GM18526 (cell line): ENCODE data around the gene CNTN4.

Experiments used
- POLR2A ChIP-seq: IDR thresholded peaks from 3 replicates; pipeline ENCODE4 v1.6.1; 2011; ENCODE audit not compliant: insufficient read length; ENCODE audit errors: extremely low read depth

Gene CNTN4

DNA sequence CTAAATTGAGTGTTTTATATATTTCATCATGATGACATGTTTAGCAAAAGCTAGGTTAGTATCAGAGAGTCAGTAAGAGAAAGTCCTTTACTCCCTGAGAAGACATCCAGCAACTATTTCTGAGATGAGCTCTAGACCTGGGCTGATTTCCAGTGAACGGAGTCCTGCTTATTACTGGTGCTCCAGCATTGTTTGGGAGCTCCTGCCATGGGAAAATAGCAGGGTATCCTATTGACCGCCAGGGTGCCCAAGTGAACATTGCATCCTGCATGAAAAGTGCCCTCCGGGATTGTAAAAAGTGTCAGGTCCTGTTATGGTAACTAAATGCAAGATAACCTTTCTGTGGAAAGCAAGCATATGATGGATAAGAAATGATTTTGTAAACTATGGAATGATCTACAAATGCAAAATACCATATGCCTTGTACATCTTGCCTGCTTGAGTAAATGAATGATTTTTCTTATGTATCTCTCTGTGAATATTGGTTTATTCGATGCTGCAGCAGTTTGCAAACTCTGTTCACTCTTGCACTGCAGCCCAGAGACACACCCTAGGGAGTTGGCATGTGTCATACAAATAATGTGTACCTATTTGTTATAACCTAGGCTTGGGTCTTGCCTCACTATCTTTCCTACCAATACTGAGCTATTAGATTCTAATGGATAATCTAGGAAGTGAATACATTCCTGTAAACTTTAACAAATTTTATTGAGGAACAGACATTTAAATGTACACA is 914.8 kb downstream of the CNTN4 start:
- no peak for TF ChIP-seq POLR2A

DNA sequence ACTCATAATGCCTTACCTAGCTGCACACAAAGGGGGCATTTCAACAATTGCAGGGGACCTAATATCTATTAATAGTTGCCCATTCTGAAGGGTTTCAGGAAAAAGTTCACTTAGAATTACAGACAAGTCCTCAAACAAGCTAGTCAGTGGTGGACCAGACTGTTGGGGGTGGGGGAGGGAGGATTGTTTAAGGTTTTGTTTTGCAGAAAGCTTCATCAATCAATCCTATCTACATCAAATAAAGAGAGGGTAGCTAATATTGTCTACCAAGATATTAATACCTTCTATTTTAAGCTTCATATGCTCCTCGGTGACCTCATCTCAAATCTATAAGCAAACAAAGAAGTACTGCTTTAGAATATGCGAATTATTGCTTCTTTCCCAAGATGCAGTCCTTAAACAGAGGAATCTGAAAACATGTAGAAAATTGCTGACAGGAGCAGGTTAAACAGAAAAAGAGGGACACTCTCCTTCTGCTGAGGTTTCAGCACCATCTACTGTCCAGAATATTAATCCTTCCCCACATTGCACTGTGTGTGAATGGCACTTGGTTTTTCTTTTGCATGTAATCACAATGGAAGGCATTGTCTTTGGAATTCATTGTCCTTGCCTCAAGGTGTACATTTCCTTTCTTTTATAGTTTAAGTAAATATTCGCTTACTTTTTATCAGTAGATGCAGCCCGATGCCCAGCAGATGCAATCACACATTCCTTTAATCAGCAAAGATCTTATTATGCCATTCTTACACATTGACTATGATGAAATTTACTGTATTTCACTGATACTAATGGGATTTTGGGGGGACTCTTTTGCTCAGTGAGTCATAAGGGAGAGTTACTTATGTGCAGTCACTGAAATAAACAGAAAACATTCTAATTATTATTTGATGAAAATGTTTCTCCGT is 916.8 kb downstream of the CNTN4 start:
- TF ChIP-seq POLR2A, result no peak

DNA sequence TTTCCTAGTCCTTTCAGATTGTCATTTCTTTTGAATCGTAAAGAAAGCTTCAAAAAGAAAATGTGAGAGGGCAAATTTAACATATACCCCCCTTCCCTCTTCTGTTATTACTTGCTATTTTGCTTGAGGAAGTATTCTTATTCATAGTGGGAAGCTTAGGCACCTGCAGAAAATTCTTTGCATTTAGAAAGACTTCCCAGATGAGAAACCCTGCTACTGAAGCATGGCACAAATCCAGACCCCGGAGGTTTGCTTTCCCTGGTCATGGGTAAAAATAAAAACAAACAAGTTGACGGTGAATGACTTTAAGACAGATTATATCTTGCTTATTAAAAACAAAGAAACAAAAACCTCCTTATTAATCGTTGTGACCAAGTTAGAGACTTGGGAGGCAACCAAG is 917.6 kb downstream of the CNTN4 start:
- no peak for TF ChIP-seq POLR2A

DNA sequence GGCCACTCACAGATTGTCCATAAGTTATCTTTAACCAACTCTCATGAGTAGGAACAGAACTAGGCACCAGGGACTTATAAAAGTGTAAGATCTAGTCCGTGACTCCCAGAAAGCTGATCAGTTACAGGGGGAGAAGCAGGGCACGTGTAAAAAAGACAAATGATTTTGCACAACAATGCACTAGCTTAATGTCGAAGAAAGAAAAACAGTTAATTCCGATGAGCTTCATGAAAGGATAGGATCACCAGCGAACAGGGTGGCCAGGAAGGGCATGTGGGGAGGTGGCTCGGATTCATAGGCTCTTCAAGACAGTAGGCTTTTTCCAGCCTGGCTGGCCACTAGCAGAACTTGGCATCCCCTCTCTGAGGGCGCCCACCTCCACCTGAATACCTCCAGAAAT is 921.5 kb downstream of the CNTN4 start:
- TF ChIP-seq POLR2A, result no peak

DNA sequence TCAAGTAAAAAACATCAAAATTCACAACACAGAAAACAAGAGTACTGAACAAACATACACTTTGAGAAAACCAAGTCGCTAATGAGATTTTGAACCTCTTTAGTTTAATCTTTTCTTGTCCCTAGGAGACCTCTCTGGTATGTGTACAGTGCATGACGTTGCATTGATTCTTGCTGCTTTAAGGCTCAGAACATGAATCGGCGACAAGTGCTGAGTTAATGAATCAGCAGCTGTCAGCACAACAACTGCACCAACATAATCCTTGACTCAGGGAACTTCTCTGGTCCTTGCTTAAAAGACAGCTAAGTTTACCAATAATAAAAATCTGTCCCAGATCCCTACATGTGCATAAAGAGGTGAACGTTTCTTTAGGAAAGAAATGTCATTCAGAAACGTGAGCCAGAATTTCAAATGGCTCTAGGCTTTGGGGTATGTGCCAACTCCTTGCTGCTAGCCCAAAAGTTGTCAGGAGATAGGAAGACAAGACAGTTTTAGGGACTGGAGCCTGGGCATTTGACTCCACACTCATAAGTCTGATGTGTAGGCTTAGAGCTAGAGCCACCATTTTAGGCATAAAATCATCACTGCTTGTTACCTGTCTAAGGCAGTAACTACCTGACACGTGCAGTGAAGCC is 924.6 kb downstream of the CNTN4 start:
- no peak for TF ChIP-seq POLR2A

DNA sequence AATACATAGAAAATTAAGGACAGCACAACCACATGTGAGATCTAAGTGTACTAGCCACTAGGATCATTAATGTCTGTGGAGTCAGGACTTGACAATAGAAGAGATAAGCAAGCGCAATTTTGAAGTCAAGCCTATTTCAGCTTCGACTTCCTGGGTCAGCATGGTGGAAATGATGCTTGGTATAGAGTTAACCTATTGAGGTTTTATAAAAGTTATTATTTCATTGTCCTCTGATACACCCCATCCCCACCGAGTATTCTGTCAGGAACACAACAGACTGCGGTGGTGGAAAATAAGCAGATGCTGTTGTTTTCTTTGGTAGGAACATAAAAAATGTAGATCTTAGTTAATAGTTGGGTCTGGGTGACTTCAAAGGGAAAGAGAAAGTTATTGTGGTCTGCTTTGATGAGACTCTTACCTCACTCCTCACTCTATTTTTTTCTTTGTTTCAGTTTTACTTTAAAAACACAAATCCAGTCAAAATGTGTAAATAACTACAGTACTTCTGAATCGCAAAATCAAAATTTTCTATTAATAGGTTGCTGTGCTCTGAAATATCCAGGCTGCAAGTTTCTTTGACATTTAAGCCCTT is 929.4 kb downstream of the CNTN4 start:
- no peak for TF ChIP-seq POLR2A

DNA sequence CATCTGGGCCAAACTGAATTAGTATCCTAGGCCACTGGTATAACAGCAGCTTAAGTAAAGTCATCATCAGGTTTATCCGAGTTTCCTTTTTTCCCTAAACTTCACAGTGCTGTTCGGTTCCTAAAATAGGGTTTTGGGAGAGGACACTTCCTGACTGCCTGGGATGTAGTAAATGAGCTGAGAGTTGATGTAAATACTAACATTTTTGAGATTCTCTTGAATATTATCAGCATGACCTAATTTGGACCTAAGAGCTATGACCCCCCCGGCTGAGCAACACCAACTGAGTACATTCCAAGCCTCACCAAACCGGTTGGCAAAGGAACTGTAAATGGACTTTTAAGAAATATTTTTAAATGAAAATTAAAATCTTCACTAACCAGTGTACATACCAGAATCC is 932.7 kb downstream of the CNTN4 start:
- no peak for TF ChIP-seq POLR2A

DNA sequence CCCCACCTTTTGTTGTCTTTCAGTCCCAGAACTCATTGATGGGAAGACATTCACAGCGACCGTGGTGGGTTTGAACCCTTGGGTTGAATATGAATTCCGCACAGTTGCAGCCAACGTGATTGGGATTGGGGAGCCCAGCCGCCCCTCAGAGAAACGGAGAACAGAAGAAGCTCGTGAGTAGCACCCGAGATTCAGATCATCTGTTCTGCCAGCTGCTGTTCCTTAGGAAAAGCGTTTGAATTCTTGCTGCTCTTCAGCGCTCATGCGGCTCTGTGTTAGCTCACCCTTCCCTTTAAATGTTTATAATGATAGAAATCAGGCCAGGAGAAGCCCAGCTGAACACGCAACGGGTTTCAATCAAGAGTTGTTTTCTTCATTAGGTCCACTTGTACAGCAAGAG is 938.5 kb downstream of the CNTN4 start:
- TF ChIP-seq POLR2A, result no peak

DNA sequence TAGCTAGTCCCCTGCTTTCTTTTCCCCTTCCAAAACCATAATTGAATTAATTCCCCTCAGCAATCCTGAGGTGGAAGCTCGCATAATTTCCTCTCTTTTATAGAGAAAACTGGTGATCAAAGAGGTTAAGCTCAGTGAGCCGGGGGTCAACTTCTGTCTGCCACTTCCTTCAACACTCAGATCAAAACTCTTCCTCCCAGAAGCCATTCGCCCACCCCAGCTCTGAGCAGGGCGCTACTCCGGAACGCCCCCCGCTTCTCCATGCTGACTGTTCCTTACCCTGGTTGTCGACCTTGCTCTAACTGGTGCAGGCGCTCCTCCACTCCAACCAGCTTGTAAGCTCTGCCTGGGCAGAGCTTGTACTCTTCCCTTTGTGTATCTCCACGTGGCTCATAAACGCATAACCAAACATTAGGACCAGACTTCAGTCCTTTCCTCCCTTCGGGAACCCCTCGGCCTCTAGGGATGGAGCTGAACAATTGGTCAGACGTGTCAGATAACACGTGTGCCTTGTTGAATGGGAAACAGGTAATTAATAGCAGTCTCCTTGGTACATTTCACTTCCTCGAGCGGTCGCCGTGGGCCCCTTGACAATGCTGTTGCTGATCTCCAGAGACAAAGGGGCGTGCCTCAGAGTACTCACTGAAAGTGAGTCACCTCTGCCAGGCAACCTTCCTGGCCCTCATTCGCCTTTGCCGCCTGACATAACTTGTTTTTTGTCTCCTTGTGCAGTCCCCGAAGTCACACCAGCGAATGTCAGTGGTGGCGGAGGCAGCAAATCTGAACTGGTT is 939.7 kb downstream of the CNTN4 start:
- TF ChIP-seq POLR2A, result no peak

DNA sequence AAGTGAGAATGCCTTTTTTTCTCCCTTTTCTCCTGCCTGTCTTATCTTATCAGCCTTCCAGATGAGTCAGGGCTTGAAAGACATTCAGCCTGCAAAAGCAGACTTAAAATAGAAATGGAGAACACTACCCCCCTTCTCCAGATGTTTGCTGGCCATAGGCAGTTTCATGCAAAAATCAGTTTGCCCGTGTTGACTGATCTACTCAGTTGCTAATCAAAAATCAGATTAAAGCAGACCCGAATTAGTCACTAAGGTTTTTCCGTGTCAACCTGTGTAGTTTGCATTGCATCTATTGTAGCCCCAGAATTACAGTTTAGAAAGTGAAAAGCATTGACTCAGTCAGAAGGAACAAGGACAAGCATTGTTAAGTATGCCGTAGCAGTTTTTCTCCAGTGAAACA is 955.3 kb downstream of the CNTN4 start:
- TF ChIP-seq POLR2A, result no peak

DNA sequence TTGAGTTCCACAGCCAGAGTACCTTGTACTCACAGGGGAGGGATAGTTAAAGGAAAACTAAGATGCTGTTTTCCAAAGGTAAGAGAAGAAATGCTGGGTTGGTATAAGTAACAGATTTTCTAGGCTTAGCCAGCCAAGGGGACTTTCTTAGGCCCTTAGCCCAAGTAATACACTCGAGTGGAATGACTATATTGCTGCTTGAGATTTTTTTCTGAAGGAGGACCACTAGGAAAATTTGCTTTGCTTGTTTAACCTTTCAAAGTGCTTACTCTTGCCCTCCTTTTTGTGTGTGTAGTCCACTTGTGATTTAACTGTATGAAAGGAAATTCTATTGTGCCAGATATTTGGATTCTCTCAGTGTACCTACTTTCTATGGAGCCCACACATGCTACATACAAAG is 961.0 kb downstream of the CNTN4 start:
- no peak for TF ChIP-seq POLR2A

DNA sequence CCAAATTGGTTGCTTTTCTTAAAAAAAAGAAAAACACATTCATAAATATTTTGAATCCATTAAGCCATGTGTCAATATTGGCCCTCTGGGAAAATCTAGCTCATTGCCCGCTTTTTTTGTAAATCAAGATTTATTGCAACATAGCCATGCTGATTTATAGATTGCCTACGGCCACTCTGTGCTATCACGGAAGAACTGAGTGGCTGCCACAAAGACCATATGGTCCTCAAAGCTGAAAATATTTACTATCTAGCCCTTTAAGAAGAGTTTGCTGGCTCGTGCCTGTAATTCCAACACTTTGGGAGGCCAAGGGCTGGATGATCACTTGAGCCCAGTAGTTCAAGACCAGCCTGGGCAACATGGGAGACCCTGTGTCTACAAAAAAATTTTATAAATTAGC is 965.6 kb downstream of the CNTN4 start:
- no peak for TF ChIP-seq POLR2A

DNA sequence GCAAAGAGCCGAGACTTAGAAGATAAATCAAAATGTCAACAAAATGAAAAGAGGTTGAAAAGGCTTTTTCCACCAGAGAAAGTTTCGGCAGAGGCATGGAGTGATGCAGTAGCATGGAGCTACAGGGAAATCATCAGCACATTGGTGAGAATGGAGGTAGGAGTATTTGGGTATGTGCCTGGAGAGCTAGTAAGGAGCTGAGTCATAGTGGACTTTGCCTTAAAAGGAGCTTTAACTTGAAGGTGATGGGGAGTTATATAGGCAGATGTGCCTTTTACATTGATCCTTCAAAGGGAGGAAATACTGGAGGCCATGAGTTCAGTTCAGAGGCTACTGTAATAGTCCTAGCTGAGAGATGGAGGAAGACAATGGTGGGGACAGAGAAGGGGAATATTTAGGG is 967.2 kb downstream of the CNTN4 start:
- TF ChIP-seq POLR2A, result no peak

DNA sequence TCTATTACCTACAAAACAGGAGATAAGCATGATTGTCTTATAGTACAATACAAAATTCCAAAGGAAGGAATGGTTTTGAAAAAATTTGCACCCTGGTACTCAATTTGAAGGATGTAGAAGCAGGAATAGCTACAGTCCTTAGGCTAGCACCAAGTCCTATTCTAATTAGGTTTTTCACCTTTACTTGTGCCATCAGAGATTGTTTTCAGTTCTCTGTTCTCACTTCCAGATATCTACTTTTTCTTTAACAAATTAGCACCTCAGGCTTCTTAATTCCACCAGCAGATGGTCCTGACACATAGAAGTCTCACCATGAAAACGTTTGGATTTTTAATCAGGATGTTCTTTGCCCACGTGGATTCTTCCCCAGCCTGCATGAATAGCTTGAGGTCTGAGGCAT is 967.7 kb downstream of the CNTN4 start:
- no peak for TF ChIP-seq POLR2A

DNA sequence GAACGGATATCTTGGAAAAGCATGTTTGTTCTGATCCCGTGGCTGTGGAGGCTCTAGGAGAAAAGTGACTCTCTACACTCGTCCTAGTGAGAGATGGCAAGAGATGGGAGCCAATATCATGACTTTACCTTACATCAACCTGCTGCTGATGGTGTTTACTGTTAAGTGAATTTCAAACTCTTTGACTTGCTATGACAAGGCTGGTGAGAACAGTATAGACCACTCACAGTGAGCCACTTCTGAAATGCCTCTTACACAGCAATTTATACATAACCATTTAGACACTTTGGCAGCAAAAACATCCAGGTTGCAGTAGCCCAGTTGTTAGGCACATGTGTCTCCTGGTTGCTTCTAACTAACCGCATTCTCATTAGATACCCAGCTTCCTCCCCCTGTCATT is 968.2 kb downstream of the CNTN4 start:
- TF ChIP-seq POLR2A, result no peak
